Endothelial cell of umbilical vein (primary cell): ENCODE measurements around the gene MGLL. TPM values are rescaled to one million over a fixed set of nuclear protein-coding genes. Genes with fewer than 3 reads are reported as not detected.
A peak's percentile ranks its signal among the peaks of the same experiment; 100 is the strongest.

Experiments used
- BruUV-seq: library from RNA; stranded (reverse); fragments of 400-500 nt; replicated peaks from 2 replicates; lab custom pipeline; 2021; lab: Mats Ljungman, UMichigan
- CTCF ChIA-PET: fragments of 300-600, 350-600 bp; sonication (Branson Sonifier 250); formaldehyde crosslinking; loops from one replicate; lab custom pipeline; 2021; ENCODE audit warnings: antibody characterized with exemption, inconsistent platforms; lab: Charles Lee
- POLR2A ChIA-PET: fragments of 300-600, 350-600 bp; sonication (Branson Sonifier 250); formaldehyde crosslinking; loops from one replicate; lab custom pipeline; 2021; ENCODE audit warnings: antibody characterized with exemption, inconsistent platforms; lab: Charles Lee
- DNase-seq: peaks from one replicate; pipeline ENCODE4 v3.0.0-alpha.2; 2011; ENCODE audit warnings: low read depth, low spot score
- FAIRE-seq: peaks from 2 replicates; lab custom pipeline; 2011; peaks lifted over from hg19 to GRCh38; lab: Jason Lieb, UNC
- H2AFZ ChIP-seq: 2 replicates; pipeline ENCODE4 v1.6.0; 2012; ENCODE audit warnings: low read depth, low read length, control low read depth, inconsistent platforms
- H3K27ac ChIP-seq: 2 replicates; pipeline ENCODE4 v1.5.1; 2011; ENCODE audit warnings: low read depth, mild to moderate bottlenecking, control low read depth, low read length, moderate library complexity; ENCODE audit not compliant: insufficient read depth
- H3K27me3 ChIP-seq, 2 experiments: 2 replicates each; pipeline versions ENCODE4 v1.6.0 to v1.6.1; 2011; ENCODE audit warnings: low read length in 2 of 2, mixed read lengths in 1 of 2; ENCODE audit not compliant: control insufficient read depth in 2 of 2, insufficient read depth in 2 of 2
- H3K36me3 ChIP-seq, 2 experiments: 2 replicates in 1 of 2; 3 replicates in 1 of 2; pipeline ENCODE4 v1.5.1; 2011; ENCODE audit warnings: low read length in 2 of 2, mild to moderate bottlenecking in 1 of 2, moderate library complexity in 1 of 2; ENCODE audit not compliant: control insufficient read depth in 2 of 2, insufficient read depth in 2 of 2; ENCODE audit errors: extremely low read depth in 1 of 2
- H3K4me1 ChIP-seq: 3 replicates; pipeline ENCODE4 v1.5.1; 2011; ENCODE audit warnings: mild to moderate bottlenecking, low read length; ENCODE audit not compliant: control insufficient read depth, insufficient read depth; ENCODE audit errors: extremely low read depth
- H3K4me2 ChIP-seq: 2 replicates; pipeline ENCODE4 v1.6.1; 2011; ENCODE audit warnings: low read length, control low read depth, mixed read lengths; ENCODE audit not compliant: insufficient read depth
- H3K4me3 ChIP-seq, 3 experiments: fragments of 200-600 bp in 1 of 3; sonication (generic), shearing (Covaris generic) in 1 of 3; replicated peaks in 1 of 3; 2 replicates each; pipeline ENCODE4 v1.5.1; 2011 to 2016; ENCODE audit warnings: control low read depth in 3 of 3, low read length in 3 of 3, mild to moderate bottlenecking in 2 of 3, inconsistent platforms in 1 of 3, low read depth in 1 of 3, moderate library complexity in 1 of 3; ENCODE audit not compliant: insufficient read depth in 1 of 3
- H3K79me2 ChIP-seq: 2 replicates; pipeline ENCODE4 v1.6.0; 2012; ENCODE audit warnings: low read length, inconsistent platforms; ENCODE audit not compliant: control insufficient read depth, insufficient read depth
- H3K9ac ChIP-seq: replicated peaks from 2 replicates; pipeline ENCODE3; 2011; ENCODE audit warnings: low read length, control low read depth; ENCODE audit not compliant: insufficient read depth; ENCODE audit errors: extremely low read depth
- H3K9me1 ChIP-seq: replicated peaks from 3 replicates; pipeline ENCODE4 v1.6.0; 2011; ENCODE audit warnings: mild to moderate bottlenecking, low read length; ENCODE audit not compliant: control insufficient read depth, insufficient read depth; ENCODE audit errors: extremely low read depth
- H3K9me3 ChIP-seq: replicated peaks from 2 replicates; pipeline ENCODE4 v1.5.1; 2012; ENCODE audit warnings: low read length, inconsistent platforms; ENCODE audit not compliant: control insufficient read depth, insufficient read depth
- H4K20me1 ChIP-seq: replicated peaks from 2 replicates; pipeline ENCODE3; 2011; ENCODE audit warnings: mild to moderate bottlenecking, low read length; ENCODE audit not compliant: control insufficient read depth, insufficient read depth; ENCODE audit errors: extremely low read depth
- EZH2 ChIP-seq: IDR thresholded peaks from 2 replicates; pipeline ENCODE4 v1.6.1; 2012; ENCODE audit warnings: borderline replicate concordance, low read depth, mild to moderate bottlenecking, moderate library complexity, low read length, inconsistent platforms; ENCODE audit not compliant: severe bottlenecking
- FOS ChIP-seq: IDR thresholded peaks from 2 replicates; pipeline ENCODE4 v1.6.1; 2011; ENCODE audit warnings: mild to moderate bottlenecking, low read length, moderate library complexity, borderline replicate concordance; ENCODE audit not compliant: insufficient read depth
- GATA2 ChIP-seq: IDR thresholded peaks from 2 replicates; pipeline ENCODE4 v1.7.0; 2011; ENCODE audit warnings: low read depth, mild to moderate bottlenecking, moderate library complexity, mixed read lengths, low read length; ENCODE audit not compliant: insufficient read length, insufficient read depth
- JUN ChIP-seq: IDR thresholded peaks from 2 replicates; pipeline ENCODE4 v1.6.1; 2011; ENCODE audit warnings: borderline replicate concordance, low read depth; ENCODE audit not compliant: insufficient read length, insufficient read depth
- MYC ChIP-seq: IDR thresholded peaks from one replicate; pipeline ENCODE4 v1.6.1; 2011; ENCODE audit warnings: mild to moderate bottlenecking, low read depth, low read length
- POLR2A ChIP-seq: IDR thresholded peaks from 2 replicates; pipeline ENCODE4 v1.6.1; 2012; ENCODE audit warnings: low read depth, mild to moderate bottlenecking, control low read depth, low read length
- POLR2AphosphoS5 ChIP-seq: IDR thresholded peaks from 2 replicates; pipeline ENCODE4 v1.6.1; 2012; ENCODE audit warnings: low read depth, mild to moderate bottlenecking, control low read depth, low read length, moderate library complexity; ENCODE audit not compliant: insufficient read depth
- dilution Hi-C: fragments of 300-500 bp; cut with MboI; formaldehyde crosslinking; loops from one replicate; pipeline ENCODE4 v1.15.0; 2019; ENCODE audit warnings: low sequenced_read_pairs; ENCODE audit not compliant: extremely low pct_ligation_motif_present
- intact Hi-C: fragments of 100-400 bp; cut with micrococcal nuclease; formaldehyde crosslinking; loops from one replicate; pipeline ENCODE4 v1.10.0; 2022
- polyA plus RNA-seq, 4 experiments: library from polyadenylated mRNA; depleted of rRNA in 3 of 4; stranded (reverse) in 3 of 4; unstranded in 1 of 4; fragments of >200 nt; gene quantifications; 2 replicates each; pipeline versions ENCODE4 v1.2.1 to v1.2.3, GENCODE V29; 2011 to 2012; ENCODE audit warnings: missing spikeins in 1 of 4
- total RNA-seq: library from RNA; stranded (reverse); gene quantifications from 2 replicates; pipeline ENCODE4 v1.2.3, GENCODE V29; 2021
- TF ChIP-seq, protein P1 (sequence below): IDR thresholded peaks from 2 replicates; pipeline ENCODE4 v1.6.1; 2011; ENCODE audit not compliant: insufficient read depth, insufficient read length
- TF ChIP-seq, protein P2 (sequence below), 2 donors: IDR thresholded peaks; 1 replicate in 1 of 2; 2 replicates in 1 of 2; pipeline ENCODE4 v1.5.1; 2011; ENCODE audit warnings: low read length in 2 of 2, mild to moderate bottlenecking in 2 of 2, moderate library complexity in 2 of 2, control low read depth in 1 of 2, inconsistent platforms in 1 of 2, low read depth in 1 of 2; ENCODE audit not compliant: insufficient read depth in 1 of 2; ENCODE audit errors: extremely low read depth in 1 of 2

The MGLL gene
- total and polyA plus RNA-seq, 2 donors (not counting 3 experiments of a cell fraction or from before 2014, with no cell fraction given), result 30.7 to 60.2 TPM

DNA sequence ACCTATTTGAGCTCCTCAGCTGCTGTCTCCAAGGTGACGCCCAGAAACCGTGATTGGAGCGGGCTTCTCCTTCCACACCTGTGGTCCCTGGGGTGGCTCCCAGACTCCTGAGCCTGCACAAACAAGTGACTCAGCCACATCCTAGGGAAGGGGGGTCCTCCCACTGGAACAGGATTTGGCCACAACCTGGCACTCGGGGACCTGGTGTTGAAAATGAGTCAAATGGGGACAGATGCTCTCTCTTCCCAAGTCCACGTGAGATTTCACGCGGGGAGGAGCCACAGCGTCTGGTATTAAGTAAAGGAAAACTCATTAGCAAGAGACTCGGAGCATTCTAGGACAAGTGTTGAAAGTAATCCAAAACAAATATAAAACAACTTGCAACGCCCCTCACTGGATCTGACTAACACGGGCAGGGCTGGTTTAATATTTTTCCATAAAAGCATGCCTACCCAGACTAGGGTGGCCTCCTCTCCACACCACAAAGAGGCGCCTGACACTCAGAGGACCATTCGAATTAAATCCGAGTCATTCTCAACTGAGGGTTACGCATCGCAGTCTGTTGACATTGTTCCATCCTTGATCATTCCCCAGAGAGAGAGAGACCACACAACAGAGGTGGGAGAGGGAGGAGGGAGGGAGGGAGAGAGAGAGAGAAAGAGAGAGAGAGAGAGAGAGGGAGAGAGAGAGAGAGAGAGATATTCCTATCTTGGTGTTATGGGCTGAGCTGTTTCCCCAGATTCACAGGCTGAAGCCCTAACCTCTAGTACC is 74.4 kb downstream of the MGLL start:
- ChIA-PET CTCF (interaction anchor here (0.7 to 1.2 kb wide), 3 partner anchors 17 to 51 kb away, joined by 3 to 4 read pairs (median 3); no protein-coding TSS in a partner anchor), POLR2A (no interaction called here)
- H4K20me1 ChIP-seq, result no peaks in the 10 kb centered on the region
- DNase-seq, result peak; percentile 79
- no peaks in the 10 kb centered on the region for H3K9me3 ChIP-seq
- dilution Hi-C loops, result no loop called here
- intact Hi-C loops, result loop anchor here (2.0 kb wide), 2 partner anchors 21 to 73 kb away; no protein-coding TSS in a partner anchor
- peaks cover 26% of the 10 kb centered on the region for H3K4me1 ChIP-seq
- H3K79me2 ChIP-seq, result no peaks in the 10 kb centered on the region
- H3K9me1 ChIP-seq, result no peaks in the 10 kb centered on the region
- peak overlapping the region; percentile 67 for H2AFZ ChIP-seq
- no TSS peak for BruUV-seq
- no peaks in the 10 kb centered on the region for H3K36me3 ChIP-seq
- no peak overlapping the region for H3K4me3 ChIP-seq
- H3K27me3 ChIP-seq, result no peaks in the 10 kb centered on the region
- FAIRE-seq, result peak; percentile 92
- H3K27ac ChIP-seq, result peak overlapping the region; percentile 44
- H3K9ac ChIP-seq, result peak overlapping the region; percentile 20
- peak overlapping the region; percentile 20 for H3K4me2 ChIP-seq
- TF ChIP-seq EZH2, result no peak
- peak; percentile 29 for TF ChIP-seq POLR2AphosphoS5
- TF ChIP-seq, protein P1, sequence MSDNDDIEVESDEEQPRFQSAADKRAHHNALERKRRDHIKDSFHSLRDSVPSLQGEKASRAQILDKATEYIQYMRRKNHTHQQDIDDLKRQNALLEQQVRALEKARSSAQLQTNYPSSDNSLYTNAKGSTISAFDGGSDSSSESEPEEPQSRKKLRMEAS, result no peak
- TF ChIP-seq JUN, result no peak

DNA sequence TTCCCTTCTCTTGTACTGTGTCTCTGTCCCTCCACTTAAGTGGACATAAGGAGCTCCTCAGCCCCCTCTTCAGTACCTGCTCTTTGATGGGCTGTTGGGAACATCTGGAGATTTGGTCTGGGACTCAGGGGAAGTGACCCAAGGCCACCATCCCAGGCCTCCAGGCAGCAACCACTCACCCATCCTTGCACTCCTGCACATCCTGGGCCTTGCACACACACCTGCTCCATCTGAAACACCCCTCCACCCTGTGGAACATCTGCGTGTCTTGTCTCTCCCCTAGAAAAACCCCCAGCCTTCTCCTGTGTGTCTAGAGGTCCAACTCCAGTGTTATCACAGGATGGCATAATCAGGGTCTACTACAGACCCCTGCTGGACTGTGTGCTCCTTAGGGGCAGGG is 75.2 kb downstream of the MGLL start:
- intact Hi-C loops, result no loop called here

More for the DNA sequence above, 75.2 kb downstream of the MGLL start:
- ChIA-PET POLR2A (no interaction called here), CTCF (interaction anchor here (1.0 to 1.2 kb wide), 2 partner anchors 44 to 50 kb away, joined by 3 to 4 read pairs; no protein-coding TSS in a partner anchor)
- TF ChIP-seq FOS, result no peak
- TF ChIP-seq, protein P1, result no peak
- TF ChIP-seq MYC, result no peak
- TF ChIP-seq JUN, result no peak
- TF ChIP-seq, protein P2, sequence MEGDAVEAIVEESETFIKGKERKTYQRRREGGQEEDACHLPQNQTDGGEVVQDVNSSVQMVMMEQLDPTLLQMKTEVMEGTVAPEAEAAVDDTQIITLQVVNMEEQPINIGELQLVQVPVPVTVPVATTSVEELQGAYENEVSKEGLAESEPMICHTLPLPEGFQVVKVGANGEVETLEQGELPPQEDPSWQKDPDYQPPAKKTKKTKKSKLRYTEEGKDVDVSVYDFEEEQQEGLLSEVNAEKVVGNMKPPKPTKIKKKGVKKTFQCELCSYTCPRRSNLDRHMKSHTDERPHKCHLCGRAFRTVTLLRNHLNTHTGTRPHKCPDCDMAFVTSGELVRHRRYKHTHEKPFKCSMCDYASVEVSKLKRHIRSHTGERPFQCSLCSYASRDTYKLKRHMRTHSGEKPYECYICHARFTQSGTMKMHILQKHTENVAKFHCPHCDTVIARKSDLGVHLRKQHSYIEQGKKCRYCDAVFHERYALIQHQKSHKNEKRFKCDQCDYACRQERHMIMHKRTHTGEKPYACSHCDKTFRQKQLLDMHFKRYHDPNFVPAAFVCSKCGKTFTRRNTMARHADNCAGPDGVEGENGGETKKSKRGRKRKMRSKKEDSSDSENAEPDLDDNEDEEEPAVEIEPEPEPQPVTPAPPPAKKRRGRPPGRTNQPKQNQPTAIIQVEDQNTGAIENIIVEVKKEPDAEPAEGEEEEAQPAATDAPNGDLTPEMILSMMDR (IDR thresholded peaks at IDR 0.05; ENCODE audit: extremely low read depth in 1 of 2, insufficient read depth in 1 of 2, low read depth in 1 of 2, low read length in 2 of 2), result no peak
- TF ChIP-seq POLR2AphosphoS5, result no peak
- no peak for TF ChIP-seq EZH2
- TF ChIP-seq POLR2A, result no peak
- TF ChIP-seq GATA2, result no peak
- H3K9me3 ChIP-seq, result no peaks in the 10 kb centered on the region
- FAIRE-seq (no peak), DNase-seq (no peak)
- no peaks in the 10 kb centered on the region for H3K79me2 ChIP-seq
- no peaks in the 10 kb centered on the region for H3K27me3 ChIP-seq
- H3K4me3 ChIP-seq, result no peak overlapping the region
- no peaks in the 10 kb centered on the region for H3K9me1 ChIP-seq
- H4K20me1 ChIP-seq, result no peaks in the 10 kb centered on the region
- H3K9ac ChIP-seq, result no peak overlapping the region
- H3K27ac ChIP-seq, result peak overlapping the region; percentile 44
- no peaks in the 10 kb centered on the region for H3K36me3 ChIP-seq
- H3K4me1 ChIP-seq, result peaks cover 26% of the 10 kb centered on the region
- H3K4me2 ChIP-seq, result no peak overlapping the region
- dilution Hi-C loops, result no loop called here
- no TSS peak for BruUV-seq
- no peak overlapping the region for H2AFZ ChIP-seq
